ENCODE data around the gene CLASP1. TPM values are rescaled to one million over a fixed set of nuclear protein-coding genes. Genes with fewer than 3 reads are reported as not detected.

CLASP1 gene
- total RNA-seq, 1 experiment from 2014 or later, result 45.9 TPM

DNA sequence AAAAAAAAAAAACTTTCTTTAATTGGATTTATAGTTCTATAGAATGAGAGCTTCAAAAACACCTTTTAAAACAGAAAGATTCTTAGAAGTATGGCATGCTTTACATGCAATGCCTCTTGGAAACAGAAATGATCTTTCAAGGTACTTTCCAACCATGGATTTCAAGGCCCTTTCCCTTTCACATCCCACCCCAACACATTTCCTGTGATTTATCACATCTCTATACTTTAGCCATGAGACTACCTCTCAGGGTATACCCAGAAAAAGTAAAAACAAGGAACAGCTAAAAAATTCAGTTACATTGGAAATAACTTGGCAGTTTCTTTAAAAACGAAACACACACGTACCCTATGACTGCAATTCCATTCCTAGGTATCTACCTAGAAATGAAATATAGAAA is 103.3 kb downstream of the CLASP1 start:
- TF ChIP-seq CTCF (conservative IDR thresholded peaks at IDR 0.05), result no peak
- H2BK5ac ChIP-seq (ENCODE audit: insufficient read length, low read length), result no peak overlapping the region
- H3K79me2 ChIP-seq (ENCODE audit: insufficient read depth, low read length), result peaks cover 8% of the 10 kb centered on the region; the same call in 1 of the 2 replicates
- no peak overlapping the region for H2AFZ ChIP-seq (ENCODE audit: low read length)
- no peaks in the 10 kb centered on the region for H3K9me3 ChIP-seq (ENCODE audit: control insufficient read depth, low read depth, low read length)
- no peaks in the 10 kb centered on the region for H4K20me1 ChIP-seq (ENCODE audit: control insufficient read depth, insufficient read depth, insufficient read length)
- H3K4me1 ChIP-seq (ENCODE audit: insufficient read depth, low read length), result no peaks in the 10 kb centered on the region; the same call in 1 of the 2 replicates
- H3K27ac ChIP-seq (ENCODE audit: insufficient read length, low read depth, low read length), result no peak overlapping the region
- H3K79me1 ChIP-seq (ENCODE audit: insufficient read depth, low read depth, low read length, poor library complexity, severe bottlenecking), result peaks cover 8% of the 10 kb centered on the region
- H3K9ac ChIP-seq (ENCODE audit: extremely low read depth, insufficient read length, low read length), result no peak overlapping the region
- no peak overlapping the region for H4K91ac ChIP-seq (ENCODE audit: insufficient read length, low read depth, low read length)
- Mint-ChIP-seq H3K4me3 (no peak overlapping the region), H3K36me3 (ENCODE audit: insufficient read depth in 1 of 3, low read depth in 3 of 3) (peaks cover 2 to 7% (median 6%) of the 10 kb centered on the region in 3 experiments), H3K4me1 (peaks cover 22 to 24% of the 10 kb centered on the region in 2 experiments), H3K27me3 (ENCODE audit: low read depth) (no peaks in the 10 kb centered on the region), H3K27ac (no peak overlapping the region), H3K9me3 (peaks cover 6 to 10% of the 10 kb centered on the region in 2 experiments; a peak in 4 of 5 replicates)
- H3K27me3 ChIP-seq (ENCODE audit: insufficient read depth, low read length), result no peaks in the 10 kb centered on the region
- no peak overlapping the region for H4K8ac ChIP-seq (replicated peaks; ENCODE audit: insufficient read length, low read depth, low read length)
- no peak overlapping the region for H3K56ac ChIP-seq (ENCODE audit: insufficient read length, low read depth, low read length)
- H3K18ac ChIP-seq (ENCODE audit: insufficient read length, low read depth, low read length), result no peak overlapping the region
- H3K14ac ChIP-seq (ENCODE audit: insufficient read depth, low read length), result no peak overlapping the region
- no peak overlapping the region for H4K5ac ChIP-seq (ENCODE audit: insufficient read length, low read depth, low read length)
- no peak overlapping the region for H3K23ac ChIP-seq (ENCODE audit: insufficient read length, low read depth, low read length)
- no peak overlapping the region for H2BK20ac ChIP-seq (ENCODE audit: low read depth, low read length, poor library complexity, severe bottlenecking)
- H3K23me2 ChIP-seq (ENCODE audit: insufficient read length, low read depth, low read length, poor library complexity, severe bottlenecking), result no peaks in the 10 kb centered on the region
- H2AK5ac ChIP-seq (ENCODE audit: insufficient read length, low read length), result no peak overlapping the region
- no peak overlapping the region for H2BK12ac ChIP-seq (ENCODE audit: insufficient read length, low read depth, low read length)
- H2BK15ac ChIP-seq (ENCODE audit: low read depth, low read length), result no peak overlapping the region
- no peak overlapping the region for H3K4me2 ChIP-seq (ENCODE audit: insufficient read depth, insufficient read length, low read length)
- no peak overlapping the region for H3T11ph ChIP-seq (ENCODE audit: low read length)
- H2BK120ac ChIP-seq (ENCODE audit: low read depth, low read length, poor library complexity, severe bottlenecking), result no peak overlapping the region
- no peak overlapping the region for H3K4ac ChIP-seq (ENCODE audit: low read depth, low read length)
- no CpG with 5 or more reads among the region's 2 CpGs for WGBS (ENCODE audit: extremely low coverage, insufficient read length, low lambda C conversion rate)
- no peak for DNase-seq

Measured in H9 (cell line).